DOHH2 (cell line): ENCODE data around the gene IRAG1.

Source experiments
- H3F3A ChIP-seq: fragments of 200-600 bp; sonication (generic), shearing (Covaris generic); 2 replicates; pipeline ENCODE4 v1.6.0; 2016; ENCODE audit warnings: antibody characterized with exemption, mild to moderate bottlenecking; ENCODE audit not compliant: control insufficient read depth, insufficient read depth
- H3K27ac ChIP-seq: fragments of 200-600 bp; sonication (generic); 2 replicates; pipeline ENCODE4 v1.5.1; 2014; ENCODE audit warnings: low read depth, mild to moderate bottlenecking, low read length, moderate library complexity
- H3K27me3 ChIP-seq: fragments of 200-600 bp; sonication (generic); 2 replicates; pipeline ENCODE4 v1.6.1; 2014; ENCODE audit warnings: mild to moderate bottlenecking, low read length, mixed read lengths; ENCODE audit not compliant: control insufficient read depth
- H3K36me3 ChIP-seq: fragments of 200-600 bp; sonication (generic); 2 replicates; pipeline ENCODE4 v1.6.1; 2014; ENCODE audit warnings: mild to moderate bottlenecking, low read length, moderate library complexity, mixed read lengths; ENCODE audit not compliant: control insufficient read depth
- H3K4me1 ChIP-seq: fragments of 200-600 bp; sonication (generic); 2 replicates; pipeline ENCODE4 v1.6.1; 2014; ENCODE audit warnings: mild to moderate bottlenecking, low read length, mixed read lengths; ENCODE audit not compliant: control insufficient read depth
- H3K4me2 ChIP-seq: fragments of 200-600 bp; sonication (generic); 2 replicates; pipeline ENCODE4 v1.6.0; 2014; ENCODE audit warnings: mild to moderate bottlenecking, low read length, moderate library complexity
- H3K4me3 ChIP-seq: fragments of 200-600 bp; sonication (generic); 2 replicates; pipeline ENCODE4 v1.5.1; 2014; ENCODE audit warnings: mild to moderate bottlenecking, low read length, mixed read lengths
- H3K79me2 ChIP-seq: fragments of 200-600 bp; sonication (generic); 2 replicates; pipeline ENCODE4 v1.6.1; 2014; ENCODE audit warnings: mild to moderate bottlenecking, low read length, mixed read lengths; ENCODE audit not compliant: control insufficient read depth
- H3K9me2 ChIP-seq: fragments of 200-600 bp; sonication (generic); replicated peaks from 2 replicates; pipeline ENCODE4 v1.6.1; 2014; ENCODE audit warnings: mild to moderate bottlenecking, low read length, mixed read lengths; ENCODE audit not compliant: control insufficient read depth
- H3K9me3 ChIP-seq: fragments of 200-600 bp; sonication (generic); 2 replicates; pipeline ENCODE4 v1.6.1; 2014; ENCODE audit warnings: antibody characterized with exemption, low read length, mixed read lengths; ENCODE audit not compliant: control insufficient read depth, insufficient read depth
- H4K20me1 ChIP-seq: fragments of 200-600 bp; sonication (generic); 2 replicates; pipeline ENCODE4 v1.6.0; 2014; ENCODE audit warnings: low read depth, mild to moderate bottlenecking, antibody characterized with exemption, low read length, moderate library complexity; ENCODE audit not compliant: control insufficient read depth, insufficient read depth
- EZH2phosphoT487 ChIP-seq: fragments of 200-600 bp; sonication (generic); IDR thresholded peaks from 2 replicates; pipeline ENCODE4 v1.6.1; 2017; ENCODE audit warnings: borderline replicate concordance, mild to moderate bottlenecking, antibody characterized with exemption, low read length, moderate library complexity, mixed read lengths
- TF ChIP-seq, protein P1 (sequence below): fragments of 200-600 bp; sonication (generic); IDR thresholded peaks from one replicate; pipeline ENCODE4 v1.5.1; 2014; ENCODE audit warnings: antibody characterized with exemption, mild to moderate bottlenecking, low read depth, low read length; ENCODE audit not compliant: poor library complexity, severe bottlenecking

Gene IRAG1

DNA sequence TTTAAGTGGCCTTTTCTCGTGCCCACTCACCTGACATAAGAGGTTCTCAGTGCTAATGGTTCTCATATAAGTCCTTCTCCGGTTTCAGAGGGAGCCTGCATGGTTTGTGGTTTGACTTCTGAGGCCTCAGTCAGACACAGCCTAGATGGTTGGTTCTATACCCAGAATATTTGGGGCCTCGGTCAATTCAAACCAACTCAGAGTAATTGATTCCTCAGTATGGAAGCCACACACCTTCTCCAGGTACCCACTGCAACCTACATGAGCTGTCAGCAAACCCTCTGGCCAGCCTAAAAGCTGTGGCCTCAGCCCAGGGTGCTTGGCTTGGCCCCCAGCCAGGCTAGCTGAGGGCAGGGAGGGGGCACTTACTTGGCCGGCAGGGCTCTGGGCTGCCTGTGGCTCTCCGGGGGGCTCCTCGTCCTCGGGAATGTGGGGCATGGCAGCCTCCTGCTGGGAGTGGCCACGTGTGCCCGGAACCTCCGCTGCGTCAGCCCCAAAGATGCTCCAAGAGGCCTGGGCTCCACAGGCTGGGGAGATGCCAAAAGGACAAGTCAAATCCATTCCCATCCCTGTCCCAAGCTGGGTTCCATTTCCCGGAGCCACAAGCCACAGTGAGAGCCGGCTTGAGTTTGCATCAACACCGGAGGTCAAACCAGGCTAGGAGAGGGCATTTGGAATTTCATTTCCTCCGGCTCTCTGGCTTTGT, 41.7 kb downstream of the IRAG1 start:
- Histone ChIP-seq H3K27ac (no peak overlapping the region), H3K36me3 (no peaks in the 10 kb centered on the region), H3K4me2 (no peak overlapping the region), H3F3A (no peaks in the 10 kb centered on the region), H4K20me1 (no peaks in the 10 kb centered on the region), H3K9me2 (no peaks in the 10 kb centered on the region), H3K9me3 (no peaks in the 10 kb centered on the region), H3K4me1 (no peaks in the 10 kb centered on the region), H3K27me3 (no peaks in the 10 kb centered on the region), H3K79me2 (no peaks in the 10 kb centered on the region), H3K4me3 (no peak overlapping the region)
- TF ChIP-seq EZH2phosphoT487, result no peak
- TF ChIP-seq, protein P1, sequence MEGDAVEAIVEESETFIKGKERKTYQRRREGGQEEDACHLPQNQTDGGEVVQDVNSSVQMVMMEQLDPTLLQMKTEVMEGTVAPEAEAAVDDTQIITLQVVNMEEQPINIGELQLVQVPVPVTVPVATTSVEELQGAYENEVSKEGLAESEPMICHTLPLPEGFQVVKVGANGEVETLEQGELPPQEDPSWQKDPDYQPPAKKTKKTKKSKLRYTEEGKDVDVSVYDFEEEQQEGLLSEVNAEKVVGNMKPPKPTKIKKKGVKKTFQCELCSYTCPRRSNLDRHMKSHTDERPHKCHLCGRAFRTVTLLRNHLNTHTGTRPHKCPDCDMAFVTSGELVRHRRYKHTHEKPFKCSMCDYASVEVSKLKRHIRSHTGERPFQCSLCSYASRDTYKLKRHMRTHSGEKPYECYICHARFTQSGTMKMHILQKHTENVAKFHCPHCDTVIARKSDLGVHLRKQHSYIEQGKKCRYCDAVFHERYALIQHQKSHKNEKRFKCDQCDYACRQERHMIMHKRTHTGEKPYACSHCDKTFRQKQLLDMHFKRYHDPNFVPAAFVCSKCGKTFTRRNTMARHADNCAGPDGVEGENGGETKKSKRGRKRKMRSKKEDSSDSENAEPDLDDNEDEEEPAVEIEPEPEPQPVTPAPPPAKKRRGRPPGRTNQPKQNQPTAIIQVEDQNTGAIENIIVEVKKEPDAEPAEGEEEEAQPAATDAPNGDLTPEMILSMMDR, result no peak

DNA sequence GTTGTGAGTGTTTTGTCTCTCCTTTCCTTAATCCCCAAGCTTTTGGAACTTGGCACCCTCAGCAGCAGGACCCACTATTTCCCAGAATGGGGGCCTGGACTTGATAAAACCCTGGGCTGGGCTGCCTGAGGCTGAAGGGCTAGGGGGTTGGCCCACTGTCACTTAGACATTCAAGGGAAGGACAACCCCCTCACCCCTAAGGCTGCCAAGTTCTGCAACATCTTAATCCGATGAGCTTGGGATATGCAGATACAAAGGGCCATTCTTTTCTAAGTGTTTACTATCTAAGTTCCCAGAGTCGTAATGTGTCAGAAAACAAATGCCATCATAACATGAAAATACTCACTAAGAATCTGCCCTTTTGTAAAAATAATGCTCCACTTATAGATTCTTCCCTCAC, 42.9 kb downstream of the IRAG1 start:
- Histone ChIP-seq H3K27ac (no peak overlapping the region), H3K27me3 (no peaks in the 10 kb centered on the region), H4K20me1 (no peaks in the 10 kb centered on the region), H3F3A (no peaks in the 10 kb centered on the region), H3K4me2 (no peak overlapping the region), H3K4me1 (no peaks in the 10 kb centered on the region), H3K36me3 (no peaks in the 10 kb centered on the region), H3K9me2 (no peaks in the 10 kb centered on the region), H3K4me3 (no peak overlapping the region), H3K9me3 (no peaks in the 10 kb centered on the region), H3K79me2 (no peaks in the 10 kb centered on the region)
- TF ChIP-seq EZH2phosphoT487, result no peak
- TF ChIP-seq, protein P1, result no peak

DNA sequence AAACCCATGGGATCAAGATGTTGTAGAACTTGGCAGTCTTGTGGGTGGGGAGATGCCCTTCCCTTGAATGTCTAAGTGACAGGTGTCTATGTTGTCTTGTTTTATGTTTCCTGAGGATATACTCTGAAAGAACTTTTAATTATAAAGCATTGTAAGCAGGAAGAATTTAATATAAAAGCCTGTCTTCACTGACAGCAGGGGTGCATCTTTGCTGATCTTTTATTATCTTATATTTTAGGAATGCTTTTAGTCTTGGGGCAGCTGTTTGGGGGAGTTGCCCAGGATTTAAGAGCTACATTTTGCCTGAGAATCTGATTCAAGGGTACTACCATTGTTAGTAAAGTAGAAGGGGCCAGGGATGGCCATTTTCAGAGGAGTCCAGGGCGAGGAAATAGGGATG, 43.4 kb downstream of the IRAG1 start:
- no peaks in the 10 kb centered on the region for H3K9me2 ChIP-seq
- H3K79me2 ChIP-seq, result no peaks in the 10 kb centered on the region
- no peaks in the 10 kb centered on the region for H3F3A ChIP-seq
- H4K20me1 ChIP-seq, result no peaks in the 10 kb centered on the region
- no peak overlapping the region for H3K4me3 ChIP-seq
- H3K4me1 ChIP-seq, result no peaks in the 10 kb centered on the region
- H3K36me3 ChIP-seq, result no peaks in the 10 kb centered on the region
- H3K4me2 ChIP-seq, result no peak overlapping the region
- H3K9me3 ChIP-seq, result no peaks in the 10 kb centered on the region
- H3K27ac ChIP-seq, result no peak overlapping the region
- H3K27me3 ChIP-seq, result no peaks in the 10 kb centered on the region
- no peak for TF ChIP-seq EZH2phosphoT487
- TF ChIP-seq, protein P1, result no peak
